HEK293 (cell line): ENCODE results near the gene SMKR1.

Experiments used
- BCL11B ChIP-seq: fragments of 450-650 bp; formaldehyde crosslinking; IDR thresholded peaks from 2 replicates; pipeline ENCODE4 v1.5.1; 2016; ENCODE audit warnings: low read depth, missing biosample characterization, missing genetic modification characterization
- HOXC10 ChIP-seq: sonication (generic); formaldehyde crosslinking; IDR thresholded peaks from 2 replicates; pipeline ENCODE4 v1.8.1; 2023; ENCODE audit warnings: mild to moderate bottlenecking, missing genetic modification reagents
- KLF1 ChIP-seq: fragments of 450-650 bp; formaldehyde crosslinking; IDR thresholded peaks from 2 replicates; pipeline ENCODE4 v1.5.1; 2016; ENCODE audit warnings: missing biosample characterization, missing genetic modification characterization
- KLF10 ChIP-seq: fragments of 450-650 bp; IDR thresholded peaks from 2 replicates; pipeline ENCODE4 v1.5.1; 2018; ENCODE audit warnings: missing biosample characterization, mild to moderate bottlenecking, missing genetic modification characterization
- MZF1 ChIP-seq: fragments of 450-650 bp; formaldehyde crosslinking; IDR thresholded peaks from 2 replicates; pipeline ENCODE4 v1.5.1; 2017; ENCODE audit warnings: missing biosample characterization, missing genetic modification characterization, borderline replicate concordance
- PRDM1 ChIP-seq: fragments of 450-650 bp; formaldehyde crosslinking; IDR thresholded peaks from 2 replicates; pipeline ENCODE4; 2016; ENCODE audit warnings: missing biosample characterization, missing genetic modification characterization
- RBAK ChIP-seq: fragments of 450-650 bp; formaldehyde crosslinking; IDR thresholded peaks from 2 replicates; pipeline ENCODE4 v1.5.1; 2016; ENCODE audit warnings: missing biosample characterization, missing genetic modification characterization
- TRIM28 ChIP-seq: IDR thresholded peaks from 2 replicates; pipeline ENCODE4 v1.6.1; 2011; ENCODE audit warnings: low read length, control low read depth, borderline replicate concordance
- YY1 ChIP-seq: fragments of 450-650 bp; formaldehyde crosslinking; IDR thresholded peaks from 2 replicates; pipeline ENCODE4 v1.5.1; 2018; ENCODE audit warnings: missing biosample characterization, missing genetic modification characterization
- ZBTB17 ChIP-seq: fragments of 450-650 bp; formaldehyde crosslinking; IDR thresholded peaks from 2 replicates; pipeline ENCODE4 v1.5.1; 2016; ENCODE audit warnings: missing biosample characterization, missing genetic modification characterization
- ZBTB21 ChIP-seq: fragments of 450-650 bp; formaldehyde crosslinking; IDR thresholded peaks from 2 replicates; pipeline ENCODE4 v1.5.1; 2017; ENCODE audit warnings: missing biosample characterization, missing genetic modification characterization
- ZFP69B ChIP-seq: fragments of 450-650 bp; formaldehyde crosslinking; IDR thresholded peaks from 2 replicates; pipeline ENCODE4 v1.5.1; 2016; ENCODE audit warnings: missing biosample characterization, missing genetic modification characterization
- ZNF112 ChIP-seq: fragments of 450-650 bp; formaldehyde crosslinking; IDR thresholded peaks from 2 replicates; pipeline ENCODE4 v1.5.0; 2017; ENCODE audit warnings: missing biosample characterization, missing genetic modification characterization
- ZNF132 ChIP-seq: fragments of 450-650 bp; formaldehyde crosslinking; IDR thresholded peaks from 2 replicates; pipeline ENCODE4 v1.5.1; 2017; ENCODE audit warnings: missing biosample characterization, missing genetic modification characterization, borderline replicate concordance
- ZNF169 ChIP-seq: fragments of 450-650 bp; formaldehyde crosslinking; IDR thresholded peaks from 2 replicates; pipeline ENCODE4 v1.5.1; 2016; ENCODE audit warnings: missing biosample characterization, missing genetic modification characterization
- ZNF2 ChIP-seq: fragments of 450-650 bp; formaldehyde crosslinking; IDR thresholded peaks from 2 replicates; pipeline ENCODE4 v1.5.1; 2016; ENCODE audit warnings: missing biosample characterization, missing genetic modification characterization
- ZNF202 ChIP-seq: fragments of 450-650 bp; formaldehyde crosslinking; IDR thresholded peaks from 2 replicates; pipeline ENCODE4 v1.5.1; 2016; ENCODE audit warnings: missing biosample characterization, missing genetic modification characterization, borderline replicate concordance
- ZNF214 ChIP-seq: fragments of 450-650 bp; formaldehyde crosslinking; IDR thresholded peaks from 2 replicates; pipeline ENCODE4 v1.5.1; 2017; ENCODE audit warnings: missing biosample characterization, mild to moderate bottlenecking, missing genetic modification characterization, borderline replicate concordance
- ZNF24 ChIP-seq: fragments of 450-650 bp; formaldehyde crosslinking; IDR thresholded peaks from 2 replicates; pipeline ENCODE4 v1.5.1; 2016; ENCODE audit warnings: missing biosample characterization, missing genetic modification characterization
- ZNF423 ChIP-seq: fragments of 450-650 bp; formaldehyde crosslinking; IDR thresholded peaks from 2 replicates; pipeline ENCODE4 v1.5.1; 2016; ENCODE audit warnings: missing biosample characterization, missing genetic modification characterization
- ZNF473 ChIP-seq: fragments of 450-650 bp; formaldehyde crosslinking; IDR thresholded peaks from 2 replicates; pipeline ENCODE4 v1.5.1; 2017; ENCODE audit warnings: missing biosample characterization, missing genetic modification characterization
- ZNF544 ChIP-seq: fragments of 450-650 bp; formaldehyde crosslinking; IDR thresholded peaks from 2 replicates; pipeline ENCODE4 v1.5.0; 2017; ENCODE audit warnings: missing biosample characterization, missing genetic modification characterization
- ZNF558 ChIP-seq: fragments of 450-650 bp; formaldehyde crosslinking; IDR thresholded peaks from 2 replicates; pipeline ENCODE4 v1.5.1; 2016; ENCODE audit warnings: missing biosample characterization, missing genetic modification characterization
- ZSCAN16 ChIP-seq: fragments of 450-650 bp; formaldehyde crosslinking; IDR thresholded peaks from 2 replicates; pipeline ENCODE4 v1.5.1; 2016; ENCODE audit warnings: missing biosample characterization, missing genetic modification characterization
- ZSCAN23 ChIP-seq: fragments of 450-650 bp; formaldehyde crosslinking; IDR thresholded peaks from 2 replicates; pipeline ENCODE4 v1.5.1; 2016; ENCODE audit warnings: missing biosample characterization, missing genetic modification characterization
- TF ChIP-seq, protein P1 (sequence below): fragments of 450-650 bp; formaldehyde crosslinking; IDR thresholded peaks from 2 replicates; pipeline ENCODE4 v1.5.1; 2016; ENCODE audit warnings: missing biosample characterization, missing genetic modification characterization
- TF ChIP-seq, protein P2 (sequence below): fragments of 450-650 bp; formaldehyde crosslinking; IDR thresholded peaks from 2 replicates; pipeline ENCODE4 v1.5.0; 2017; ENCODE audit warnings: missing biosample characterization, missing genetic modification characterization, borderline replicate concordance
- TF ChIP-seq, protein P3 (sequence below): fragments of 450-650 bp; formaldehyde crosslinking; IDR thresholded peaks from 2 replicates; pipeline ENCODE4 v1.5.1; 2016; ENCODE audit warnings: missing biosample characterization, missing genetic modification characterization, low read depth
- TF ChIP-seq, protein P4 (sequence below): fragments of 450-650 bp; formaldehyde crosslinking; optimal IDR thresholded peaks from 2 replicates; pipeline ENCODE3; 2016; ENCODE audit warnings: missing biosample characterization, mild to moderate bottlenecking, missing genetic modification characterization
- TF ChIP-seq, protein P5 (sequence below): fragments of 450-650 bp; formaldehyde crosslinking; IDR thresholded peaks from 2 replicates; pipeline ENCODE4 v1.5.1; 2016; ENCODE audit warnings: missing biosample characterization, missing genetic modification characterization
- TF ChIP-seq, protein P6 (sequence below): fragments of 450-650 bp; formaldehyde crosslinking; IDR thresholded peaks from 2 replicates; pipeline ENCODE4 v1.5.1; 2016; ENCODE audit warnings: missing biosample characterization, missing genetic modification characterization

The SMKR1 gene

DNA sequence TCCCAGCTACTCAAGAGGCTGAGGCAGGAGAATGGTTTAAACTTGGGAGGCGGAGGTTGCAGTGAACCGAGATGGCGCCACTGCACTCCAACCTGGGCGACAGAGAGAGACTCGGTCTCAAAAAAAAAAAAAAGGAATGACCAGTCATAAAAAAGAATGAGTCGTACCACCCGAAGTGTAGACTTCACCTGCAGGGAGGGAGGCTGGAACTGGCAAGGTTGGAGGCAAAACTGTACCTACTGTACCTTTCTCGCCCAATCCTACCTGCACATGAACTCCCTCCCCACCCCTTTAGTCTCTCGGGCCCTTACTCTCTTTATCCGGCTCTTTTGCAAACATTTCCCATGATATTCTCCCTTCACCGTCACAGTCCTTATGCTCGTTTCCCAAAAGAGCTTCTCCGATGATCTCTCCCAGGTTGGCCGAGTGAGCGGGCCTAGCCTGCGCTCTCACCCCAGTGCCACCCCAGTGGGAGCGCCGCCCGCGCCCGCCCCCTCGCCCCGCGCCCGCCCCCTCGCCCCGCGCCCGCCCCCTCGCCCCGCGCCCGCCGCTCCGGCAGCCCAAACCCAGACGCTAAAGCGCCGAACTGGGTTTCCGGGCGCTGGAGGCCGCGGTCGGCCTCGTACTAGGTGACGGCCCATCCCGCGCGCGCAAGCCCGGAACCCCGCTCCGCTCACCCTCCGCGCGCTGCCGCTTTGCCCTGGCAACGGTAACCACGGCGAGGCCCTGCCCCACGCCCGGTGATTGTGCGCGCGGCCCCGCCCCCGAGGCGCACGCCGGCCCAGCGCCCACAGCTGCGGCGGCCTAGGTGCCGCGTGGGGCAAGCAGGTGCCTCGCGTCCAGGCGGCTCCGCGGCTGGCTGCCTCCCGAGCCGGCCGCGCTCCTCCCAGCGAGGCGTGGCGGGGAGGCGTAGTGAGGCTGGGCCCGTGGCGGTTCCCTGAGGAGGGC, at the start of gene SMKR1 (continued):
- TF ChIP-seq, protein P1, sequence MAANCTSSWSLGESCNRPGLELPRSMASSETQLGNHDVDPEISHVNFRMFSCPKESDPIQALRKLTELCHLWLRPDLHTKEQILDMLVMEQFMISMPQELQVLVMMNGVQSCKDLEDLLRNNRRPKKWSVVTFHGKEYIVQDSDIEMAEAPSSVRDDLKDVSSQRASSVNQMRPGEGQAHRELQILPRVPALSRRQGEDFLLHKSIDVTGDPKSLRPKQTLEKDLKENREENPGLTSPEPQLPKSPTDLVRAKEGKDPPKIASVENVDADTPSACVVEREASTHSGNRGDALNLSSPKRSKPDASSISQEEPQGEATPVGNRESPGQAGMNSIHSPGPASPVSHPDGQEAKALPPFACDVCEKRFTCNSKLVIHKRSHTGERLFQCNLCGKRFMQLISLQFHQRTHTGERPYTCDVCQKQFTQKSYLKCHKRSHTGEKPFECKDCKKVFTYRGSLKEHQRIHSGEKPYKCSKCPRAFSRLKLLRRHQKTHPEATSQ (tag by site-specific recombination): no peak
- TF ChIP-seq, protein P2, sequence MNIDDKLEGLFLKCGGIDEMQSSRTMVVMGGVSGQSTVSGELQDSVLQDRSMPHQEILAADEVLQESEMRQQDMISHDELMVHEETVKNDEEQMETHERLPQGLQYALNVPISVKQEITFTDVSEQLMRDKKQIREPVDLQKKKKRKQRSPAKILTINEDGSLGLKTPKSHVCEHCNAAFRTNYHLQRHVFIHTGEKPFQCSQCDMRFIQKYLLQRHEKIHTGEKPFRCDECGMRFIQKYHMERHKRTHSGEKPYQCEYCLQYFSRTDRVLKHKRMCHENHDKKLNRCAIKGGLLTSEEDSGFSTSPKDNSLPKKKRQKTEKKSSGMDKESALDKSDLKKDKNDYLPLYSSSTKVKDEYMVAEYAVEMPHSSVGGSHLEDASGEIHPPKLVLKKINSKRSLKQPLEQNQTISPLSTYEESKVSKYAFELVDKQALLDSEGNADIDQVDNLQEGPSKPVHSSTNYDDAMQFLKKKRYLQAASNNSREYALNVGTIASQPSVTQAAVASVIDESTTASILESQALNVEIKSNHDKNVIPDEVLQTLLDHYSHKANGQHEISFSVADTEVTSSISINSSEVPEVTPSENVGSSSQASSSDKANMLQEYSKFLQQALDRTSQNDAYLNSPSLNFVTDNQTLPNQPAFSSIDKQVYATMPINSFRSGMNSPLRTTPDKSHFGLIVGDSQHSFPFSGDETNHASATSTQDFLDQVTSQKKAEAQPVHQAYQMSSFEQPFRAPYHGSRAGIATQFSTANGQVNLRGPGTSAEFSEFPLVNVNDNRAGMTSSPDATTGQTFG: no peak
- TF ChIP-seq RBAK (tag by site-specific recombination): no peak
- no peak for TF ChIP-seq HOXC10
- 0 out of 2 replicates have a peak, but pooled peaks have one; percentile 23 for TF ChIP-seq ZNF558 (tag by site-specific recombination)
- TF ChIP-seq ZFP69B (tag by site-specific recombination): peak; percentile 71
- no peak for TF ChIP-seq ZSCAN16 (tag by site-specific recombination)
- TF ChIP-seq, protein P3, sequence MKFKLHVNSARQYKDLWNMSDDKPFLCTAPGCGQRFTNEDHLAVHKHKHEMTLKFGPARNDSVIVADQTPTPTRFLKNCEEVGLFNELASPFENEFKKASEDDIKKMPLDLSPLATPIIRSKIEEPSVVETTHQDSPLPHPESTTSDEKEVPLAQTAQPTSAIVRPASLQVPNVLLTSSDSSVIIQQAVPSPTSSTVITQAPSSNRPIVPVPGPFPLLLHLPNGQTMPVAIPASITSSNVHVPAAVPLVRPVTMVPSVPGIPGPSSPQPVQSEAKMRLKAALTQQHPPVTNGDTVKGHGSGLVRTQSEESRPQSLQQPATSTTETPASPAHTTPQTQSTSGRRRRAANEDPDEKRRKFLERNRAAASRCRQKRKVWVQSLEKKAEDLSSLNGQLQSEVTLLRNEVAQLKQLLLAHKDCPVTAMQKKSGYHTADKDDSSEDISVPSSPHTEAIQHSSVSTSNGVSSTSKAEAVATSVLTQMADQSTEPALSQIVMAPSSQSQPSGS (tag by site-specific recombination): no peak
- no peak for TF ChIP-seq KLF1 (tag by site-specific recombination)
- no peak for TF ChIP-seq ZNF423
- TF ChIP-seq ZNF132 (tag by site-specific recombination): no peak
- TF ChIP-seq ZNF169: no peak
- no peak for TF ChIP-seq ZSCAN23 (tag by site-specific recombination)
- TF ChIP-seq ZNF473 (tag by site-specific recombination): no peak
- TF ChIP-seq TRIM28: no peak
- peak; percentile 60; the same call in 1 of the 2 replicates for TF ChIP-seq KLF10 (tag by site-specific recombination)
- TF ChIP-seq, protein P4, sequence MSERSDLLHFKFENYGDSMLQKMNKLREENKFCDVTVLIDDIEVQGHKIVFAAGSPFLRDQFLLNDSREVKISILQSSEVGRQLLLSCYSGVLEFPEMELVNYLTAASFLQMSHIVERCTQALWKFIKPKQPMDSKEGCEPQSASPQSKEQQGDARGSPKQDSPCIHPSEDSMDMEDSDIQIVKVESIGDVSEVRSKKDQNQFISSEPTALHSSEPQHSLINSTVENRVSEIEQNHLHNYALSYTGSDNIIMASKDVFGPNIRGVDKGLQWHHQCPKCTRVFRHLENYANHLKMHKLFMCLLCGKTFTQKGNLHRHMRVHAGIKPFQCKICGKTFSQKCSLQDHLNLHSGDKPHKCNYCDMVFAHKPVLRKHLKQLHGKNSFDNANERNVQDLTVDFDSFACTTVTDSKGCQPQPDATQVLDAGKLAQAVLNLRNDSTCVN (tag by site-specific recombination): peak; percentile 76
- no peak for TF ChIP-seq ZBTB17 (tag by site-specific recombination)
- TF ChIP-seq BCL11B: 0 out of 2 replicates have a peak, but pooled peaks have one; percentile 48
- TF ChIP-seq YY1 (tag by site-specific recombination): no peak
- no peak for TF ChIP-seq ZNF24 (tag by site-specific recombination)
- TF ChIP-seq PRDM1 (tag by site-specific recombination): no peak
- 0 out of 2 replicates have a peak, but pooled peaks have one; percentile 13 for TF ChIP-seq ZBTB21
- TF ChIP-seq ZNF112 (tag by site-specific recombination): no peak
- TF ChIP-seq, protein P5, sequence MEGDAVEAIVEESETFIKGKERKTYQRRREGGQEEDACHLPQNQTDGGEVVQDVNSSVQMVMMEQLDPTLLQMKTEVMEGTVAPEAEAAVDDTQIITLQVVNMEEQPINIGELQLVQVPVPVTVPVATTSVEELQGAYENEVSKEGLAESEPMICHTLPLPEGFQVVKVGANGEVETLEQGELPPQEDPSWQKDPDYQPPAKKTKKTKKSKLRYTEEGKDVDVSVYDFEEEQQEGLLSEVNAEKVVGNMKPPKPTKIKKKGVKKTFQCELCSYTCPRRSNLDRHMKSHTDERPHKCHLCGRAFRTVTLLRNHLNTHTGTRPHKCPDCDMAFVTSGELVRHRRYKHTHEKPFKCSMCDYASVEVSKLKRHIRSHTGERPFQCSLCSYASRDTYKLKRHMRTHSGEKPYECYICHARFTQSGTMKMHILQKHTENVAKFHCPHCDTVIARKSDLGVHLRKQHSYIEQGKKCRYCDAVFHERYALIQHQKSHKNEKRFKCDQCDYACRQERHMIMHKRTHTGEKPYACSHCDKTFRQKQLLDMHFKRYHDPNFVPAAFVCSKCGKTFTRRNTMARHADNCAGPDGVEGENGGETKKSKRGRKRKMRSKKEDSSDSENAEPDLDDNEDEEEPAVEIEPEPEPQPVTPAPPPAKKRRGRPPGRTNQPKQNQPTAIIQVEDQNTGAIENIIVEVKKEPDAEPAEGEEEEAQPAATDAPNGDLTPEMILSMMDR (tag by site-specific recombination): peak; percentile 63
- TF ChIP-seq ZNF2 (tag by site-specific recombination): no peak
- no peak for TF ChIP-seq ZNF202 (tag by site-specific recombination)
- TF ChIP-seq, protein P6, sequence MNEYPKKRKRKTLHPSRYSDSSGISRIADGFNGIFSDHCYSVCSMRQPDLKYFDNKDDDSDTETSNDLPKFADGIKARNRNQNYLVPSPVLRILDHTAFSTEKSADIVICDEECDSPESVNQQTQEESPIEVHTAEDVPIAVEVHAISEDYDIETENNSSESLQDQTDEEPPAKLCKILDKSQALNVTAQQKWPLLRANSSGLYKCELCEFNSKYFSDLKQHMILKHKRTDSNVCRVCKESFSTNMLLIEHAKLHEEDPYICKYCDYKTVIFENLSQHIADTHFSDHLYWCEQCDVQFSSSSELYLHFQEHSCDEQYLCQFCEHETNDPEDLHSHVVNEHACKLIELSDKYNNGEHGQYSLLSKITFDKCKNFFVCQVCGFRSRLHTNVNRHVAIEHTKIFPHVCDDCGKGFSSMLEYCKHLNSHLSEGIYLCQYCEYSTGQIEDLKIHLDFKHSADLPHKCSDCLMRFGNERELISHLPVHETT (tag by site-specific recombination): no peak
- no peak for TF ChIP-seq MZF1 (tag by site-specific recombination)
- TF ChIP-seq ZNF214 (tag by site-specific recombination): no peak
- no peak for TF ChIP-seq ZNF544 (tag by site-specific recombination)
